ENCODE results near the gene ATAD3B. TPM values are rescaled to one million over a fixed set of nuclear protein-coding genes. Genes with fewer than 3 reads are reported as not detected.

ATAD3B gene
- total RNA-seq, 4 donors from 2014 or later, result 5.4 to 23.6 (median 11.2) TPM

DNA sequence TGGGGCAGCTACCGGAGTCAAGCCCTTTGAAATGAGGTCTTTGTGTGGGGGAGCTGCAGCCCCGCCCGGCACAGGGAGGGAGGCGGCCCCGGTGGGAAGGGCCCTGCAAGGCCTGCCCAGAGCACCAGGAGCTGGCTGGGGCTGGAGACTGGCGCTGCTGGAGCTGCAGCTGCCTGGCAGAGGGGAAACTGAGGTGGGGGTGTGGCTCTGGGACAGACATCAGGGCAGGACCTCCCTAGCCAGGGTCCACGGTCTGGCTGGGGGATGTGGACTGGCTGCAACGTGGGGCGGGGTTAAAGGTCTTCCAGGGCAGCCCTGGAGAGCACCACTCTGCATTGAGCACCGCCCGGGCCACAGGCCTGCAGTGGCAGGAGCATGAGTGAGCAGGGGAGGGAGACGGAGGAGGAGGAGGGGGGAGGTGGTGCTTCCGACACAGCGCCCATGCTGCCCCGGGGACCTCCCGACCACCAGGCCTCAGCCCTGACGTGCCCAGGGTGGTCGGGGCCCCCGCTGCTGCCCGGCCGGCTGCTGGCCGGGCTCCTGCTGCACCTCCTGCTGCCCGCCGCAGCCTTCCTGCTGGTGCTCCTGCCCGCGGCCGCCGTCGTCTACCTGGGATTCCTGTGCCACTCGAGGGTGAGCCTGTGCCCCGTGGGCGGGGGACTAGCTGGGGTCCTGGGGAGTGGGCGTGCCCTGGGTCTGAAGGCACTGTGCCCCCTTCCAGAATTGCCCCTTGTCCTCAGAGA is 45.6 kb upstream of the ATAD3B start:
- TF ChIP-seq, protein P1, sequence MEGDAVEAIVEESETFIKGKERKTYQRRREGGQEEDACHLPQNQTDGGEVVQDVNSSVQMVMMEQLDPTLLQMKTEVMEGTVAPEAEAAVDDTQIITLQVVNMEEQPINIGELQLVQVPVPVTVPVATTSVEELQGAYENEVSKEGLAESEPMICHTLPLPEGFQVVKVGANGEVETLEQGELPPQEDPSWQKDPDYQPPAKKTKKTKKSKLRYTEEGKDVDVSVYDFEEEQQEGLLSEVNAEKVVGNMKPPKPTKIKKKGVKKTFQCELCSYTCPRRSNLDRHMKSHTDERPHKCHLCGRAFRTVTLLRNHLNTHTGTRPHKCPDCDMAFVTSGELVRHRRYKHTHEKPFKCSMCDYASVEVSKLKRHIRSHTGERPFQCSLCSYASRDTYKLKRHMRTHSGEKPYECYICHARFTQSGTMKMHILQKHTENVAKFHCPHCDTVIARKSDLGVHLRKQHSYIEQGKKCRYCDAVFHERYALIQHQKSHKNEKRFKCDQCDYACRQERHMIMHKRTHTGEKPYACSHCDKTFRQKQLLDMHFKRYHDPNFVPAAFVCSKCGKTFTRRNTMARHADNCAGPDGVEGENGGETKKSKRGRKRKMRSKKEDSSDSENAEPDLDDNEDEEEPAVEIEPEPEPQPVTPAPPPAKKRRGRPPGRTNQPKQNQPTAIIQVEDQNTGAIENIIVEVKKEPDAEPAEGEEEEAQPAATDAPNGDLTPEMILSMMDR (IDR thresholded peaks at IDR 0.05; ENCODE audit: low read depth), result no peak

DNA sequence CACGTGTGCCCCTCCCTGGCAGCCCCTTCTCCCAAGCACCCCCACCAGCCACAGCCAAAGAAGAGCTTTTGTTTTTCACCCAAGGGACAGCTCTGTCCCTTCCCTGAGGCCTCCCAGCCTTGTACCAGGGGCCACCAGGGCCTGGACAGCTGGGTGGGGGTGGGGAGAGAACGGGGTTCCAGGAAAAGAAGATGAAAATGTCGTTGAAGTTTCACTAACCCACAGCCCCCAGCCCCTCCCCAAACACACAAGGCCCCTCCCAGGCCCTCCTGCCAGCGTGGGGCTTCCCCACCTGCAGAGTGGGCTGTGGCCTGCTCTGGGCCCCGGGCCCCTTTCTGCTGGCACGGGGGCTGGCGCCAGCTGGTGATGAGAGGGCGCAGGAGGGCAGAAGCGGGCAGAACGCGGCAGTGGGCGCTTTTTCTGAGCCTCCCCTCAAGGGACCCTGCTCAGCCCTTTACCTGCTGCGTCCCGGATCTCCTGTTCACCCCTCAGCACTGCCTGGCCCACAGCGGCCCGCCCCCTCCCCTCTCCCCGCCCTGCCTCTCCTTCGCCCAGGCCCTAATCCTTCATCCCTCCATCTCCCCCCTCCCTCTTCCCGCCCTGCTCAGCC is 45.0 kb upstream of the ATAD3B start:
- TF ChIP-seq, protein P1 (IDR thresholded peaks at IDR 0.05; ENCODE audit: low read depth), result no peak

DNA sequence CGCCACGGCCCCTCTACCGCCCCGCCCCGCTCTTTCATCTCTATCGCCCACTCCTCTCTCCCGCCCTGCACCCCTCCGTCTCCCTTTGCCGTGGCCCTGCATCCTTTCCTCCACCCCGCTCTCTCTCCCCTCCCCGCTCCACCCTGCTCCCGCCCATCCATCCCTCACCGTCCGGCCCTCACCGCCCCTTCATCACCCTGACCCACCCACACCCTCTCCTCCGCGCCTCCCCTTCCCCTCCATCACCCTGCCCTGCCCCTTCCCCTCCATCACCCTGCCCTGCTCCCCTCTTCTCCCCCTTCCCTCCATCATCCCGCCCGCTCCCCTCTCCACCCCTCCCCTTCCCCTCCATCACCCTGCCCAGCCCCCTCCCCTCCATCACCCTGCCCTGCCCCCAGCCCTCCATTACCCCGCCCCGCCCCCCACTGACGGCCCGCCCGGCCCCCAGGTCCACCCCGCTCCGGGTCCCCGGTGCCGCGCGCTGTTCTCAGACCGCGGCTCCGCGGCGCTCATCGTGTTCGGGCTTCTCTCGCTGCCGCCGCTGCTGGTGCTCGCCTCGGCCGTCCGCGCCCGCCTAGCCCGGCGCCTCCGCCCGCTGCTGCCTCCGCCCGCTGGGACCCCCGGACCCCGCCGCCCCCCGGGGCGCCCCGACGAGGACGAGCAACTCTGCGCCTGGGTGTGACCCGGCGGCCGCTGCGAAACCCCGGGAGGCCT is 44.3 kb upstream of the ATAD3B start:
- TF ChIP-seq, protein P1 (IDR thresholded peaks at IDR 0.05; ENCODE audit: low read depth), result no peak

DNA sequence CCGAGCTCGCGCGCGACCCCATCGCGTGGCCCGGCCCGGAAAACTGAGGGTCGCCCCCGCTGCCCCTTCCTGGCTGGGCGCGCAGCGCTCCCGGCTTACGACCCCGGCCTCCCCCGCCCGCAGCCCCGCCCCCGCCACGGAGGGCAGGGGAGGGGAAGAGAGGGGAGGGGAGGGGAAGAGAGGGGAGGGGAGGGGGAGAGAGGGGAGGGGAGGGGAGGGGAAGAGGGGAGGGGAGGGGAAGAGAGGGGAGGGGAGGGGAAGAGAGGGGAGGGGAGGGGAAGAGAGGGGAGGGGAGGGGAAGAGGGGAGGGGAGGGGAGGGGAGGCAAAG is 43.8 kb upstream of the ATAD3B start:
- TF ChIP-seq, protein P1 (IDR thresholded peaks at IDR 0.05; ENCODE audit: low read depth), result no peak

DNA sequence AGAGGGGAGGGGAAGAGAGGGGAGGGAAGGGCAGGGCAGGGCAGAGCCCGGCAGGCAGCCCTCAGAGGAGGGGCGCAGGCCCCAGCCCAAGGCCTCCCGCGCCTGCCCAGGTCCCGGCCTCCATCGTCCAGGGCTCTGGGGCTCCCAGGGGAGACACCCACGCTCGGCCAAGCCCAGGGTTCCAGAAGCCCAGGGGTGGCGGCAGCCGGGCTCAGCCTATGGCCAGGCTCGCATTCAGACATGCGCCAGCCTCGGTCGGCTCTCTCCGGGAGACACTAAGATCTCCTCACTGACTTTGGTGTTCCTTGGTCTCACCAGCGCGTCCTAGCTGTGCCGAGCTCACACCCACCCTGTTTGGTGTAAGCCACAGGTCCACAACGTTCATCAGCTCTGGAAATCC is 43.4 kb upstream of the ATAD3B start:
- TF ChIP-seq, protein P1 (IDR thresholded peaks at IDR 0.05; ENCODE audit: low read depth), result no peak

DNA sequence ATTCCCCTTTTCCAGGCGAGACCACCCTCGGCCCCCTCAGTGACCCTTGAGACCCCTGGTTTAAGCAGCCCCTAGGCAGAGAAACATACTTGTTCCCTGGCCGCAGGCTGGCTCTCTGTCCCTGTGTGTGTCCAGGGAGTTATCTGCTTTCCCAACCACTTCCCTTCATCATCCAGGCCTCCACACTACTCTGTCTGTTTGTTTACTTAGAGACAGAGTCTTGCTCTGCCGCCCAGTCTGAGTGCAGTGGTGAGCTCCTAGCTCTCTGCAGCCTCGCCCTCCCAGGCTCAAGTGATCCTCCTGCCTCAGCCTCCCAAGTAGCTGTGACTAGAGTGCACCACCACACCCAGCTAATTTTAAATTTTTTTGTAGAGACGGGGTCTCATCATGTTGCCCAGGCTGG is 41.9 kb upstream of the ATAD3B start:
- TF ChIP-seq, protein P1 (IDR thresholded peaks at IDR 0.05; ENCODE audit: low read depth), result no peak

Data from subcutaneous adipose tissue (tissue), 4 donors.